IPS-NIHi7 (cell line): ENCODE results near the gene PRDM5.

Source experiments
- DNase-seq: peaks from one replicate; pipeline ENCODE4 v3.0.0; 2012; ENCODE audit warnings: mixed read lengths; ENCODE audit errors: extremely low spot score

The PRDM5 gene

GRCh38 chr4:120922381-120923206, at the start of gene PRDM5:
Gene PRDM5 (minus strand): TSS chr4:120922726. CDS start chr4:120922608, 118 bp downstream.
- peak; percentile 86 for DNase-seq

DNA sequence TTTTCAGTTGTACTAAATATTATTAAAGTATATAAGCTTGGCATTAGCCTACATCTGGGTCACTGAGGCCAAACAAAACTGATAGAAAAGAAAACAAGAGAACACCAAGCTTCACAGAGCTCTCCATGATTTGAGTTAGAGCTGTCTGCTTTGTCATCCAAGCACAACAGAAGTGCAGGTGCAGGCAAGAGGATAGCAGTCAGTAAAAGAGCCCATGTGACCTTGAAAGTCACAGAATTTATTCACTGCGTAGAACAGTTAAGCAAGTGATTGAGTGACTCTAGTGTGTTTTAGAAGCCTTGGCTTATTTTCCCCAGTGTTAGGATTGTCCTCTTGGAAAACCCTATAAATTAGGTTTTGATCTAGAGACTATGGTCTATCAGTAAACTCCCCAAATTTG, 49.4 kb upstream of the PRDM5 start:
- no peak for DNase-seq

DNA sequence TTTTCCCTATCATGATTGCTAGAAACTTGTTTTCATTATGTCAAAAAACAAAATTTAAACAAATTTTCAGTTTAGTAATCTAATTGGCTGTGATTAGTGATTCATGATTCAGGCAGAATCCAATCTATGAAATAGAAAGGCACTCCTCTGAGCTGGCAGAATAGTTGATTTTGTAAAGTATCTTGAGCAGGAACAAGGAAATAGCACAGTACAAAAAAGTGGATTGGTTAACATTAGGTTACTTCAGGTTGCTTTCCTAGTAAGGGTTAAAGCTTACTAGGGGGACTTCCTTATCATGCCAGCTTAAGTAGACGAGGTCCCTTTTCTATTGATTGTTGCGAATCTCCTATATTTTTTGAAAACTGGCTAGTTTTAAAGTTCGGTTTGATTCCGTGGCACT, 43.4 kb upstream of the PRDM5 start:
- DNase-seq = no peak

GRCh38 chr4:120964596-120964995, 42.1 kb upstream of the PRDM5 start:
- DNase-seq = no peak

- DNase-seq = no peak
Observed at GRCh38 chr4:120963449-120963848, 40.9 kb upstream of the PRDM5 start.

- no peak for DNase-seq
Observed at GRCh38 chr4:120960656-120961267, 38.2 kb upstream of the PRDM5 start.

DNA sequence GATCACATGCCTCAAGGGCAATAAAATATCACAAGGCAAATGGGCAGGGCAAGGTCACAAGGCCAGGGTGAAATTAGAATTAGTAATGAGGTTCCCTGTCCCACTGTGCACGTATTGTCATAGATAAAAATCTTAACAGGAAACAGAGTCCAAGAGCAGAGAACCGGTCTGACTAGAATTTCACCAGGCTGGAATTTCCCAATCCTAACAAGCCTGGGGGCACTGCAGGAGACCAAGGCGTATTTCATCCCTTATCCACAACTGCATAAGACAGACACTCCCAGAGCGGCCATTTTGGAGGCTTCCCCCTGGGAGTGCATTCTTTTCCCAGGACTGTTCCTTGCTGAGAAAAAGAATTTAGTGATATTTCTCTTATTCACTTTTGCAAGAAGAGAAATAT, 25.9 kb upstream of the PRDM5 start:
- no peak for DNase-seq

GRCh38 chr4:120942776-120943175, 20.2 kb upstream of the PRDM5 start:
- DNase-seq = no peak

- peak; percentile 22 for DNase-seq
Observed at GRCh38 chr4:120940547-120940946, 18.0 kb upstream of the PRDM5 start.

GRCh38 chr4:120939693-120940092, 17.2 kb upstream of the PRDM5 start:
- no peak for DNase-seq

DNA sequence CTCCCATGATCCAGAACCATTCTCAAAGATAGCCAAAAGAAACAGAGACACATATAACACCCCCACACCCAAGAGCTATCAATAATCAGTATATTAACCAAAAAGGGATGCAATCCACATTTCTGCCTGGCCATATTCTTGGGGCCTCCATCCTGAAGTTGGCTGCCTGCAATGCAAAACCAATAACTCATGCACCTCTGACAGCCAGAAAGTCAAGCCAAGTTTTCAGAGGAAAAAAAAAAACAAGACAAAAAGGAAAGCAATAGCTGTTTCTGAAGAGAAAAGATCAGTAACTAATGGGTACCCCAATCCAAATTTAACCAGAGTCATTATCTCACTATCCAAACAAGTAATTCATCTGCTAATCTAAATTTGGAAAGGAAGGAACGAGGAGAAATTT, 7.3 kb upstream of the PRDM5 start:
- no peak for DNase-seq

- DNase-seq = no peak
Observed at GRCh38 chr4:120927801-120928409, 5.4 kb upstream of the PRDM5 start.

DNA sequence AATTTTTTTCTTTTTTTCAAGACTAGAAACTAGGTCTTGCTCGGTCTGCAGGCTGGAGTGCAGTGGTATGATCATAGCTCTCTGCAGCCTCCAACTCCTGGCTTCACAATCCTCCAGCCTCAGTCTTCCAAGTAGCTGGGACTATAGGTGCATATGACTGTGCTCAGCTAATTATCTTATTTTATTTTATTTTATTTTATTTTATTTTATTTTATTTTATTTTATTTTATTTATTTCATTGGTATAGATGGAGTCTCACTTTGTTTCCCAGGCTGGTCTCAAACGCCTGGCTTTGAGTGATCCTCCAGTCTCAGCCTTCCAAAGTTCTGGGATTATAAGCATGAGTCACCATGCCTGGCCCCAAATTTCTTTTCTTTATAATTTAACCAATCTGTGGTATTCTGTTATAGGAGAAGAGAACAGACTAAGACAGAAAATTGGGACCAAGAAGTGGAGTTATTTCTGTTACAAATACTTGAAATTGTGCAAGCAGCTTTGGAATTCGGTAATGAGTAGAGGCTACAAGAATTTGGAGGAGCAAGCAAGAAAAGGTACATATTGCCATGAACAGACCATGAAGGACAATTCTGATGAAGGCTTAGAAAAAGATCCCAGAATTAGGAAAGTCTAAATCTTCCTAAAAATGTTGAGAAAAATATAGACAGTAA, 4.0 kb upstream of the PRDM5 start:
- no peak for DNase-seq

GRCh38 chr4:120924931-120925330, 2.4 kb upstream of the PRDM5 start:
- DNase-seq = no peak

GRCh38 chr4:120923207-120923522, 639 bp upstream of the PRDM5 start:
- DNase-seq = no peak

- peak; percentile 60 for DNase-seq
Observed at GRCh38 chr4:120921456-120922380, 808 bp downstream of the PRDM5 start.

DNA sequence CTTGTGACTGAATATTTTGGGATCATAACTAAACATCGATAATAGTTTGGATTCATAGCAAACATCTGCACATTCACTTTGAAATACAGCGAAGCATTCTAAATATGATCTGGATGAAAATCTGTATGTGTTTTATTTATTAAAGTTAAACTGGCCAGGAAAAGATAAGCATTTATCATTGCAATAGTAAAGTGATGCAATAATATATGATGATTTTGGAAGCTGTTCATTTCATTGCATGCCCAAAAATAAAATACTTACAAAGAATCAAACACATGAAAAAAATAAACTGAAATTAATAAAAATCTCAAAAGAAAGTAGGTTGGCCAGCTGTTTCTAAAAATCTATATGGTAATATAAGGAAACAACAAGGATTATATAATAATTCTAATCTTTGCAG, 1.9 kb downstream of the PRDM5 start:
- DNase-seq = no peak

- no peak for DNase-seq
Observed at GRCh38 chr4:120919358-120919757, 3.2 kb downstream of the PRDM5 start.

- no peak for DNase-seq
Observed at GRCh38 chr4:120918788-120919187, 3.7 kb downstream of the PRDM5 start.

DNA sequence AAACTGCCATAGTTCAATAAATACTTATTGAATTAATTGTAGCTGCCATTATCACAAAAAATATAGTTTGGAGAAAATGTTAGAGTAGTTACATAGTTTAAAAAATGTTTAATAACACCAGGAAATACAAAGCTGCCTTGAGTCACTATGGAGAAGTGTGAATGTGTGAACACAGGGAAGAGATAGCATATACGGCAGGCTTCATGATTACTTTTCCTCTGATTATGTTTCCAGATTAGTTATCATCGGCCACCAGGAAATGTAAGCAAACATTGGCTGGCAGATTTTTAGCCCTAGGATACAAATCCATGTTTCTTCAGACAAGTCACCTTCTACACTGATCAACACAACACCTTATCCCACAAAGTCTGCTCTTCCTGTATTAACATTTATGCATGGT, 4.4 kb downstream of the PRDM5 start:
- DNase-seq = no peak

- DNase-seq = no peak
Observed at GRCh38 chr4:120916937-120917336, 5.6 kb downstream of the PRDM5 start.

GRCh38 chr4:120915336-120915735, 7.2 kb downstream of the PRDM5 start:
- DNase-seq = no peak
